ENCODE data around the gene C11orf65. TPM values are rescaled to one million over a fixed set of nuclear protein-coding genes. Genes with fewer than 3 reads are reported as not detected.

The C11orf65 gene, protein sequence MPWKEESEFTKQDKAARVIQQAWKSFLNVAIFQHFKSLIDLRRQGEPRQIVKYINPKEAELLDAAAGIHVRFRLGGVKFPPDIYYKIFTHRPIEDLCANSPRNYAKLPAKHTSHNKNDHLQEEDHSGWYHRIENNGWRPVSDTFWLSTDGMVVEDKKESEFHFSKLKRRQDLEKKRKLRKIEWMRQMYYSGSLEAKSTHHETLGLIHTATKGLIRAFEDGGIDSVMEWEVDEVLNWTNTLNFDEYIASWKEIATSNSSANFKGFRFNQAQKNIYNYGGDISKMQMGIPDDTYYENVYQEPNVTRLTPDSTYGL
- total RNA-seq: 0.57 and 0.64 TPM in 2 replicates

DNA sequence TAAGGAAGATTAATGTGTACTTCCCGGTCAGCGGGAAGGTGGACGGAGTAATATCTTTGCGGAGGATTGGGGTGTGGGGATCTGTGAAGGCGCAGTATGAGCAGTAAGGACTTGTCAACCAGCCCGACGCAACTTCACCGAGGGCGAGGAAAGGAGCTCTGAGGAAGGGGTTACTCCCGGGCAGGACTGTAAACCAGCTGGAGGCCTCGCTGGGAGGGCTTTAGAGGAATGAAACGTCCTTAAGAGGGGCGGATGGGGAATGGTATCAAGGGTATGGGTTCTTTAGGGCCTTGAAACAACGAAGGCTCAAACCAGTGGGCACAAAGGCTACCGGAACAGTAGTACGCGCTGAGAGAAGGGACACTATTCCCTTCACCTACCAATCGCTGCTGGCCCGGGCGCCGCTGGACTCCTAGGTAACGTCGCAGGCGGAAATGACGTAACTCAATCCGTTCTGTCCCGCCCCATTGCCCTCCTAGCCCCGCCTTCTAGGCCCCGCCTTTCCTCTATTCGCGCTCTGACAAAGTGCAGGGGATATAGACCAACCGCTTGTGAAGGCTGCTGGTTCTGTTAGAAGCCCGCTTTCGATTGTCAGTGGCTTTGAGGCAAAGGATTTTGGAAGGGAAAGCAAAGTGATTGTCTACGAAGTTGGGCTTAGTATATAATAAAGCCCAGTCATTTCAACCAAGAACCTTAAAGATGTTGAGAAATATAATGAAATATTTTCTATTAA is at the start of gene C11orf65:
Gene C11orf65, minus strand, starts transcription at position 439 of the 733 bp plus-strand sequence. CDS start 5,970 bp downstream, outside the sequence.
- H3K4me3 Mint-ChIP-seq: peak within 1 kb of the TSS; percentile 98
- intact Hi-C loops (cut with micrococcal nuclease): loop anchor here (1.0 to 5.0 kb wide), 14 partner anchors 30 to 1010 kb away; partner anchors contain the start of genes ACAT1, ALKBH8, CUL5 and CWF19L2

DNA sequence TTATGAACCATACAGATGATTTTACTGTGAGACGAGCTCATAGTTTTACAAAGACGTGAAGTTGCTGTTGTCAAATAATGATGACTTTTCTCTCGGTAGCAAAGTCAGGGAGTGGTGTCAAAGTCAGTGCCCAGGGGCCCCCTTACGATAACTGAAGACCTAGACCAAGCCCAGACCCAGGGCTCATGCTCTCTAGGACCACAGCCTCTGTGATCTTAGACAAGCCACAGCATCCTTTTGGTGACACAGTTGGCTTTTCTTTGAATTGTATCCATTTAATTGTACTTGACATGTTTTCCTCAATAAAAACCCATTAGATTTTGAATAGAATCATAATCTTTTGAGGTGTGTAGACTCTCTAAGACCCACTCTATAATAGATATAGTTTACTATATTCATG is 48.8 kb upstream of the C11orf65 start:
- intact Hi-C loops (cut with micrococcal nuclease): no loop called here
- Mint-ChIP-seq H3K4me1 (ENCODE audit: low read depth) (no peaks in the 10 kb centered on the region), H3K36me3 (ENCODE audit: low read depth) (peaks cover 3% of the 10 kb centered on the region), H3K4me3 (no peak overlapping the region), H3K27me3 (ENCODE audit: insufficient read depth) (peaks cover 3% of the 10 kb centered on the region), H3K27ac (no peak overlapping the region), H3K9me3 (no peaks in the 10 kb centered on the region)
- DNase-seq (ENCODE audit: low spot score): no peak

More for the DNA sequence above, at the start of gene C11orf65:
- H3K9me3 Mint-ChIP-seq: no peaks in the 10 kb centered on the region
- peaks cover 3% of the 10 kb centered on the region for H3K27me3 Mint-ChIP-seq (ENCODE audit: insufficient read depth)
- peak within 1 kb of the TSS; percentile 100 for H3K27ac Mint-ChIP-seq
- peaks cover 3% of the 10 kb centered on the region for H3K36me3 Mint-ChIP-seq (ENCODE audit: low read depth)
- peaks cover 23% of the 10 kb centered on the region for H3K4me1 Mint-ChIP-seq (ENCODE audit: low read depth)
- peak; percentile 94 for DNase-seq (ENCODE audit: low spot score)

GRCh38 chr11:108512708-108513107 is 45.4 kb upstream of the C11orf65 start:
- no peak for DNase-seq (ENCODE audit: low spot score)
- Mint-ChIP-seq H3K4me3 (no peak overlapping the region), H3K9me3 (no peaks in the 10 kb centered on the region), H3K4me1 (ENCODE audit: low read depth) (no peaks in the 10 kb centered on the region), H3K27me3 (ENCODE audit: insufficient read depth) (peaks cover 3% of the 10 kb centered on the region), H3K36me3 (ENCODE audit: low read depth) (peaks cover 3% of the 10 kb centered on the region), H3K27ac (no peak overlapping the region)
- intact Hi-C loops (cut with micrococcal nuclease): no loop called here

DNA sequence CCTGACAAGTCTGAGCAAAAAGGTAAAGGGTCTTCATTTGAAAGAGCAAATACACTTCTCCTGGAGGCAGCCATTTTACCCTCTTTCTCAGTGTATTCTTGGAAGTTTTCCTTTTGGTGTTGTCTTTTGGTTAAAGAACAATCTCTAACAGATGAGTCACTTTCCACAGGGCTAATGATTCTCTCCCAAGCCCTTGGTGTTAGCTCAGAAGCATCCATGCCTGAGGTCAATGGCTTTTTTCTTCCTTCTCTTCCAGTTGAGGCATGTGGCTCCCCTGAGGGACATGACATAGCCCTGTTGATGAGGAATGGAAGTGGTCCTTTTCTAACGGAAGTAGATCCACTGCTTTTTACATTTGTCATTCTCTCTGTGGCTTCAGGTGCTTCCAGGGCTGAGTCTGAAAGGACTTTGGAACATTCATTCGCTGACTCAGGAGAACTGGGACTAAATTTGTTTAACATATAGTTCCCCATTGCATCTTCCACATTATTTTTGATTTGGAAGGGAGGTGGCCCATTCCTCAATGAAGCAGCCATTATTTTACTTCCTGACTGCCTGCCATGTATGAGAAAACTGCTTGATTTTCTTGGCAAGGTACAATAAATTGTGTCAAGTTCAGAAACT is 44.6 kb upstream of the C11orf65 start:
- H3K36me3 Mint-ChIP-seq (ENCODE audit: low read depth): peaks cover 3% of the 10 kb centered on the region
- no peaks in the 10 kb centered on the region for H3K4me1 Mint-ChIP-seq (ENCODE audit: low read depth)
- intact Hi-C loops (cut with micrococcal nuclease): no loop called here

GRCh38 chr11:108508653-108509593 is 41.6 kb upstream of the C11orf65 start:
- no peak for DNase-seq (ENCODE audit: low spot score)
- no peaks in the 10 kb centered on the region for H3K4me1 Mint-ChIP-seq (ENCODE audit: low read depth)
- H3K36me3 Mint-ChIP-seq (ENCODE audit: low read depth): peaks cover 3% of the 10 kb centered on the region
- H3K9me3 Mint-ChIP-seq: no peaks in the 10 kb centered on the region
- H3K27ac Mint-ChIP-seq: no peak overlapping the region
- intact Hi-C loops (cut with micrococcal nuclease): no loop called here
- H3K27me3 Mint-ChIP-seq (ENCODE audit: insufficient read depth): peaks cover 6% of the 10 kb centered on the region
- no peak overlapping the region for H3K4me3 Mint-ChIP-seq

More for the DNA sequence above, 44.6 kb upstream of the C11orf65 start:
- H3K27ac Mint-ChIP-seq: no peak overlapping the region
- H3K27me3 Mint-ChIP-seq (ENCODE audit: insufficient read depth): peaks cover 3% of the 10 kb centered on the region
- no peaks in the 10 kb centered on the region for H3K9me3 Mint-ChIP-seq
- no peak overlapping the region for H3K4me3 Mint-ChIP-seq
- DNase-seq (ENCODE audit: low spot score): no peak

- intact Hi-C loops (cut with micrococcal nuclease): no loop called here
Observed at GRCh38 chr11:108501396-108501795, 34.1 kb upstream of the C11orf65 start.

DNA sequence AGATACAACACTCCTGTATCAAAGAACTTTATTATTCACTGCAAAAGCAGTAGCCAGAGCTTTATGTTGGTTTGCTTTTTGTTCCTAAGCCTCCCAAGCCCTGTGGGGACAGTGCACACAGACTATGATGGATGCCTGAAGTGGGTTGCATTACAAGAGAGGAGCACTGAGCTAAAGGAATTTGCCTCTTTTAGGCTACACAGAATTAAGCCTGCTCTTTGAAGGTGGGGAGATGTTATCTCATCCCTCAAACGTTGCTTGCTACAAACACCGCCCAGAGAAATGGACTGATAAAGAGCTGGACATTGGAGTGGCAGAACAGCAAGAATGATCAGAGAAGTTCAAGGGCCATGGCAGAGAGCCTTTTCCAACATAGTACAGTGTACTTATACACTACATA is 33.4 kb upstream of the C11orf65 start:
- no peak overlapping the region for H3K27ac Mint-ChIP-seq
- no peaks in the 10 kb centered on the region for H3K9me3 Mint-ChIP-seq
- peaks cover 4% of the 10 kb centered on the region for H3K36me3 Mint-ChIP-seq (ENCODE audit: low read depth)
- no peak for DNase-seq (ENCODE audit: low spot score)
- H3K4me3 Mint-ChIP-seq: no peak overlapping the region
- H3K4me1 Mint-ChIP-seq (ENCODE audit: low read depth): peaks cover 20% of the 10 kb centered on the region
- intact Hi-C loops (cut with micrococcal nuclease): no loop called here
- H3K27me3 Mint-ChIP-seq (ENCODE audit: insufficient read depth): peaks cover 6% of the 10 kb centered on the region

More at GRCh38 chr11:108501396-108501795, 34.1 kb upstream of the C11orf65 start:
- no peak for DNase-seq (ENCODE audit: low spot score)
- Mint-ChIP-seq H3K27me3 (ENCODE audit: insufficient read depth) (peaks cover 6% of the 10 kb centered on the region), H3K4me3 (no peak overlapping the region), H3K4me1 (ENCODE audit: low read depth) (peaks cover 15% of the 10 kb centered on the region), H3K9me3 (no peaks in the 10 kb centered on the region), H3K27ac (no peak overlapping the region), H3K36me3 (ENCODE audit: low read depth) (peaks cover under 1% of the 10 kb centered on the region)

DNA sequence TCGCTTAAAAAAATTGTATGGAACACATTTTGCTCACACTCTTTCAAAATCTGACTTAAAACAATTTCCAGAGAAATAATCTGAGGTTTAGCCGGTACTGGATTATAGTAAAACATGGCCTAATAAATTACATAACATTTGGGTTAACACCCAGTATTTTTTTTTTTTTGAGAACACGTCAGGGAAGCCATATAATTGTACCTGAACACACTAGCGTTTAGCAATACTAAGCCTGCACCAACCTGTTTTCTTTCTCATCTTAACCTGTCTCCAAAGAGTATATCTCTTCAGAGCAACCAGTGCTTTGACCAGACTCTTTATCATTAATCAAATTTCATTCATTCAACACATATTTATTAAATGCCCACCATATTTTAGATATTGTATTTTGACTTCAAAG is 32.8 kb upstream of the C11orf65 start:
- no peak for DNase-seq (ENCODE audit: low spot score)
- no peaks in the 10 kb centered on the region for H3K9me3 Mint-ChIP-seq
- intact Hi-C loops (cut with micrococcal nuclease): no loop called here
- H3K4me3 Mint-ChIP-seq: peak overlapping the region; percentile 73
- H3K27me3 Mint-ChIP-seq (ENCODE audit: insufficient read depth): peaks cover 6% of the 10 kb centered on the region
- H3K36me3 Mint-ChIP-seq (ENCODE audit: low read depth): peaks cover 4% of the 10 kb centered on the region
- no peak overlapping the region for H3K27ac Mint-ChIP-seq
- peaks cover 22% of the 10 kb centered on the region for H3K4me1 Mint-ChIP-seq (ENCODE audit: low read depth)

- Mint-ChIP-seq H3K4me1 (ENCODE audit: low read depth) (peaks cover 35% of the 10 kb centered on the region), H3K4me3 (peak overlapping the region; percentile 88), H3K27me3 (ENCODE audit: insufficient read depth) (peaks cover 3% of the 10 kb centered on the region), H3K36me3 (ENCODE audit: low read depth) (peaks cover 10% of the 10 kb centered on the region), H3K9me3 (no peaks in the 10 kb centered on the region), H3K27ac (peak overlapping the region; percentile 94)
- no peak for DNase-seq (ENCODE audit: low spot score)
- intact Hi-C loops (cut with micrococcal nuclease): loop anchor here (1.0 to 10.0 kb wide), 4 partner anchors 228 to 1042 kb away; partner anchors contain the start of genes ACAT1, CUL5 and CWF19L2
Observed at GRCh38 chr11:108498816-108499408, 31.6 kb upstream of the C11orf65 start.

DNA sequence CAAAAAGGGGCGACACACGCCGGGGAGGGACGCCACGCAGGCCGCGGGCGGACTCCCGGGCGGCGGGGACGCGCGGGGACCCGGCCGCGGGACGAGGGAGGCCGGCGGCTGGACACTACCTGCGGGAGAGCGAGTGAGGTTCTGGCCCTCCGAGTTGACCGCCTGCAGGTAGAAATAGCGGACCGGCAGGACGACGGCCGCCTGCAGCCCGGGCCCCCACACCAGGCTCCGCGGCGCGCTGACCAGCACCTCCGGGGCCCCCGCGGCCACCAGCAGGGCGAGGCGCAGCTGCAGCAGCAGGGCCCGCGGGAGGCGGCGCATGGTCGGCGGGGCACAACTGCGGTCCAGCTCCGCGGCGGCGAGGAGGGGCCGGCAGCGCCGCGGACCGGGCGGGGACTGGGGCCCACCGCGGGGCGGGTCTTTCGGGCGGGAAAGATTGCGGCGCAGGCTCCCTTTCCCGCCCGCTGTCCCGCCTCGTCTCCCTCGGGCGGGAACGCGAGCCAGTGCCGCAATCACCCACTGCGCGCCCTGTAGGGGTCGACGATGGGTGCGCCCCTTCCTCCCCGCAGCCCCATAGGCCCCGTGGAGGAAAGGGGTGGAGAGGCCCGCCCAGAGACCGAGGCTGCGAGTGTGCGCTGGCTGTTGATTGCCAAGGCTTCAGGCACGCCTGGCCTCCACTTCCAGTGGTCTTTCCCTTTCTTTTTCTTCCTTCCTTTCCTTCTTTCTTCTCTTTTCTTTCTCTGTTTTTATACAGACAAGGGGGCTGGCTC is 30.9 kb upstream of the C11orf65 start, which contains the start of gene POGLUT3:
Gene POGLUT3, minus strand, starts transcription at position 339 of the 770 bp plus-strand sequence. Its CDS starts 18 bp downstream, at position 321.
- intact Hi-C loops (cut with micrococcal nuclease): loop anchor here (1.0 to 10.0 kb wide), 4 partner anchors 229 to 1041 kb away; partner anchors contain the start of genes ACAT1, CUL5 and CWF19L2
- no peaks in the 10 kb centered on the region for H3K27me3 Mint-ChIP-seq (ENCODE audit: insufficient read depth)
- peaks cover 10% of the 10 kb centered on the region for H3K36me3 Mint-ChIP-seq (ENCODE audit: low read depth)
- H3K9me3 Mint-ChIP-seq: no peaks in the 10 kb centered on the region
- peaks cover 35% of the 10 kb centered on the region for H3K4me1 Mint-ChIP-seq (ENCODE audit: low read depth)
- peak within 1 kb of the TSS; percentile 90 for H3K4me3 Mint-ChIP-seq
- peak; percentile 41 for DNase-seq (ENCODE audit: low spot score)
- H3K27ac Mint-ChIP-seq: peak within 1 kb of the TSS; percentile 96
